ENCODE data around the gene TMEM201. TPM values are rescaled to one million over a fixed set of nuclear protein-coding genes. Genes with fewer than 3 reads are reported as not detected.

Gene TMEM201
- total RNA-seq, 1 experiment from 2014 or later: 17.4 TPM

GRCh38 chr1:9653491-9654050 lies 64.9 kb downstream of the TMEM201 start:
- BruUV-seq (replicated peaks): no TSS peak
- ChIA-PET POLR2A (ENCODE audit: unreplicated experiment) (interaction anchor here (0.5 kb wide), 1 partner anchor 38 kb away, joined by 3 read pairs; no protein-coding TSS in a partner anchor), CTCF (interaction anchor here (0.6 kb wide), 1 partner anchor 237 kb away, joined by 15 read pairs; no protein-coding TSS in a partner anchor)
- Histone ChIP-seq H3K4me1 (replicated peaks; ENCODE audit: insufficient read depth) (no peaks in the 10 kb centered on the region), H3F3A (ENCODE audit: insufficient read depth, low read depth) (no peaks in the 10 kb centered on the region), H3K27ac (no peak overlapping the region), H3K79me2 (ENCODE audit: low read depth) (no peaks in the 10 kb centered on the region), H3K9me3 (ENCODE audit: insufficient read depth, low read depth) (no peaks in the 10 kb centered on the region), H3K4me3 (no peak overlapping the region), H3K4me2 (no peak overlapping the region), H3K9me2 (ENCODE audit: insufficient read depth) (no peaks in the 10 kb centered on the region), H4K20me1 (ENCODE audit: insufficient read depth) (no peaks in the 10 kb centered on the region), H2AFZ (no peak overlapping the region), H3K36me3 (ENCODE audit: low read depth) (no peaks in the 10 kb centered on the region), H3K27me3 (ENCODE audit: insufficient read depth, low read depth) (peaks cover 5% of the 10 kb centered on the region; the same call in 1 of the 2 replicates)
- DNase-seq: no peak
- TF ChIP-seq EZH2 (IDR thresholded peaks at IDR 0.05; ENCODE audit: low read depth) (no peak), CTCF (conservative IDR thresholded peaks at IDR 0.05) (no peak)
- intact Hi-C loops (cut with micrococcal nuclease; ENCODE audit: unreplicated experiment): no loop called here

GRCh38 chr1:9654051-9654833 lies 65.5 kb downstream of the TMEM201 start:
- no peak overlapping the region for H3K27ac ChIP-seq
- no peak overlapping the region for H2AFZ ChIP-seq
- intact Hi-C loops (cut with micrococcal nuclease; ENCODE audit: unreplicated experiment): no loop called here
- no peaks in the 10 kb centered on the region for H3F3A ChIP-seq (ENCODE audit: insufficient read depth, low read depth)
- no TSS peak for BruUV-seq (replicated peaks)
- H3K9me2 ChIP-seq (ENCODE audit: insufficient read depth): no peaks in the 10 kb centered on the region
- no peaks in the 10 kb centered on the region for H3K79me2 ChIP-seq (ENCODE audit: low read depth)
- DNase-seq: no peak
- 0 out of 2 replicates have a peak, but pooled peaks cover 2% of the 10 kb centered on the region for H3K4me1 ChIP-seq (replicated peaks; ENCODE audit: insufficient read depth)
- ChIA-PET POLR2A (ENCODE audit: unreplicated experiment) (no interaction called here), CTCF (interaction anchor here (0.6 kb wide), 1 partner anchor 236 kb away, joined by 15 read pairs; no protein-coding TSS in a partner anchor)
- peaks cover 5% of the 10 kb centered on the region; the same call in 1 of the 2 replicates for H3K27me3 ChIP-seq (ENCODE audit: insufficient read depth, low read depth)
- no peaks in the 10 kb centered on the region for H4K20me1 ChIP-seq (ENCODE audit: insufficient read depth)
- no peak for TF ChIP-seq EZH2 (IDR thresholded peaks at IDR 0.05; ENCODE audit: low read depth)
- no peak for TF ChIP-seq CTCF (conservative IDR thresholded peaks at IDR 0.05)
- H3K36me3 ChIP-seq (ENCODE audit: low read depth): no peaks in the 10 kb centered on the region
- H3K4me3 ChIP-seq: no peak overlapping the region
- no peaks in the 10 kb centered on the region for H3K9me3 ChIP-seq (ENCODE audit: insufficient read depth, low read depth)
- H3K4me2 ChIP-seq: no peak overlapping the region

- no TSS peak for BruUV-seq (replicated peaks)
- H3F3A ChIP-seq (ENCODE audit: insufficient read depth, low read depth): no peaks in the 10 kb centered on the region
- peaks cover 5% of the 10 kb centered on the region; the same call in 1 of the 2 replicates for H3K27me3 ChIP-seq (ENCODE audit: insufficient read depth, low read depth)
- no peak overlapping the region for H3K4me3 ChIP-seq
- TF ChIP-seq CTCF (conservative IDR thresholded peaks at IDR 0.05): no peak
- TF ChIP-seq EZH2 (IDR thresholded peaks at IDR 0.05; ENCODE audit: low read depth): no peak
- POLR2A ChIA-PET (ENCODE audit: unreplicated experiment): no interaction called here
- CTCF ChIA-PET: no interaction called here
- no peaks in the 10 kb centered on the region for H4K20me1 ChIP-seq (ENCODE audit: insufficient read depth)
- H3K79me2 ChIP-seq (ENCODE audit: low read depth): no peaks in the 10 kb centered on the region
- 0 out of 2 replicates have a peak, but pooled peaks cover 6% of the 10 kb centered on the region for H3K4me1 ChIP-seq (replicated peaks; ENCODE audit: insufficient read depth)
- H3K36me3 ChIP-seq (ENCODE audit: low read depth): no peaks in the 10 kb centered on the region
- no peaks in the 10 kb centered on the region for H3K9me3 ChIP-seq (ENCODE audit: insufficient read depth, low read depth)
- no peaks in the 10 kb centered on the region for H3K9me2 ChIP-seq (ENCODE audit: insufficient read depth)
- H3K4me2 ChIP-seq: no peak overlapping the region
- H2AFZ ChIP-seq: no peak overlapping the region
- H3K27ac ChIP-seq: no peak overlapping the region
- intact Hi-C loops (cut with micrococcal nuclease; ENCODE audit: unreplicated experiment): no loop called here
- no peak for DNase-seq
Observed at GRCh38 chr1:9654834-9655723, 66.4 kb downstream of the TMEM201 start.

Measured in PC-9 (cell line).